ENCODE data around the gene RAPGEF6. TPM values are rescaled to one million over a fixed set of nuclear protein-coding genes. Genes with fewer than 3 reads are reported as not detected.

RAPGEF6 gene
- total and polyA plus RNA-seq, 12 donors, result 1.5 to 16.3 (median 10.9) TPM

DNA sequence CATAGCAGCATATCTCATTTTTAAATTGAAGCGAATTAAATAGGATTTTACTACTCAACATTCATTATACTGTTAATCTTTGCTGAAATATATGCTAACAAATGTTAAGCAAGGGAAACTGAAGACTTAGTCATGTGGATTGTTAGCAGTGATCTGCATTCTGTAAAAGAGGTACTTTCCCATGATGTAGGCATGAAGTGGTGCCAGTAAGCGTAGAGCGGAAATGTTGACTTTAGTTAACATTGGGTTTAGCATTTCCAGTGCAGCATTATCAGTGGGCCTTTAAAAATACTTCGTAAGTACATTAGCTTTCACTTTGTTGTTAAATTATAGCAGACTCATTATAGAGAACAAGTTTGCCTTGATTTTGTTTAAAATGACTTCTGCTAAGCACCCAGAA is 240.9 kb downstream of the RAPGEF6 start:
- 86 to 87% methylated on average over 4 of the region's 4 CpGs for WGBS, 2 donors
- intact Hi-C loops (cut with DNase I), result loop anchor here in 1 of 10 donors (10.0 kb wide), 1 partner anchor 129 kb away; the partner anchor contains the start of gene CDC42SE2
- no peaks in the 10 kb centered on the region for H3K9me3 ChIP-seq
- peaks cover 0 to 98% (median 0%) of the 10 kb centered on the region in 9 donors for H3K36me3 ChIP-seq
- TF ChIP-seq, protein P1, sequence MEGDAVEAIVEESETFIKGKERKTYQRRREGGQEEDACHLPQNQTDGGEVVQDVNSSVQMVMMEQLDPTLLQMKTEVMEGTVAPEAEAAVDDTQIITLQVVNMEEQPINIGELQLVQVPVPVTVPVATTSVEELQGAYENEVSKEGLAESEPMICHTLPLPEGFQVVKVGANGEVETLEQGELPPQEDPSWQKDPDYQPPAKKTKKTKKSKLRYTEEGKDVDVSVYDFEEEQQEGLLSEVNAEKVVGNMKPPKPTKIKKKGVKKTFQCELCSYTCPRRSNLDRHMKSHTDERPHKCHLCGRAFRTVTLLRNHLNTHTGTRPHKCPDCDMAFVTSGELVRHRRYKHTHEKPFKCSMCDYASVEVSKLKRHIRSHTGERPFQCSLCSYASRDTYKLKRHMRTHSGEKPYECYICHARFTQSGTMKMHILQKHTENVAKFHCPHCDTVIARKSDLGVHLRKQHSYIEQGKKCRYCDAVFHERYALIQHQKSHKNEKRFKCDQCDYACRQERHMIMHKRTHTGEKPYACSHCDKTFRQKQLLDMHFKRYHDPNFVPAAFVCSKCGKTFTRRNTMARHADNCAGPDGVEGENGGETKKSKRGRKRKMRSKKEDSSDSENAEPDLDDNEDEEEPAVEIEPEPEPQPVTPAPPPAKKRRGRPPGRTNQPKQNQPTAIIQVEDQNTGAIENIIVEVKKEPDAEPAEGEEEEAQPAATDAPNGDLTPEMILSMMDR (IDR thresholded peaks at IDR 0.05), result no peak
- H3K4me3 ChIP-seq, result no peak overlapping the region
- DNase-seq (no peak), ATAC-seq (peak in 4 of 8 donors; percentile 38 to 63 (median 47))
- H3K27ac ChIP-seq, result peak overlapping the region in 1 of 10 donors; percentile 52
- H3K4me1 ChIP-seq, result peaks cover 0 to 15% (median 3%) of the 10 kb centered on the region in 9 donors
- no peaks in the 10 kb centered on the region for H3K27me3 ChIP-seq

DNA sequence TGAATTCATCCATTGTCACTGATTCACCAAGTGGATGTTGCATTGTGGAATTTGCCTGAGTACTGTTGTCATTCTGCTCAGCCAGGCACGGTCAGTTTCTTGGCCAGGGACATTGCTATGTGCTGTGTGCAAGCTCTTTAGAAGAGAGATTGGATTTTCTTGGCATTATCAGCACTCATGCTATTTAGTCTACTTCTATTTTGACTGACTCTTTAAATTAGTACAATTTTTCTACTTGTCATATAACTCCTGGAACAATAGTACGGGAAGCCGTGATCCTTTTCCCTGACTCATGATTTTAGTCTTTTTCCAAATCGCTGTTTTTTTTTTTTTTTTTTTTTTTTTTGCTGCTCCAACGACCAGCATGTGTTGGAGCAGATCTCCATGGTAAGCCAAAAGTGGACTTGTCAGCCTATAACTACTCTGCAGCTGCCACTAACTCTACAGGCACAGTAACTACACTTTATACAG is 241.5 kb downstream of the RAPGEF6 start:
- TF ChIP-seq, protein P1 (IDR thresholded peaks at IDR 0.05), result no peak
- peak in 7 of 8 donors; percentile 33 to 84 (median 64) for ATAC-seq
- no peak for DNase-seq
- no peaks in the 10 kb centered on the region for H3K9me3 ChIP-seq
- H3K36me3 ChIP-seq, result peaks cover 0 to 98% (median 0%) of the 10 kb centered on the region in 9 donors
- WGBS, 2 donors, result 54 to 60% methylated on average over 5 of the region's 5 CpGs
- H3K4me1 ChIP-seq, result peaks cover 0 to 15% (median 3%) of the 10 kb centered on the region in 9 donors
- peak overlapping the region in 3 of 10 donors; percentile 5 to 52 (median 27) for H3K27ac ChIP-seq
- no peak overlapping the region for H3K4me3 ChIP-seq
- intact Hi-C loops (cut with DNase I), result loop anchor here in 1 of 10 donors (10.0 kb wide), 1 partner anchor 129 kb away; the partner anchor contains the start of gene CDC42SE2
- no peaks in the 10 kb centered on the region for H3K27me3 ChIP-seq

DNA sequence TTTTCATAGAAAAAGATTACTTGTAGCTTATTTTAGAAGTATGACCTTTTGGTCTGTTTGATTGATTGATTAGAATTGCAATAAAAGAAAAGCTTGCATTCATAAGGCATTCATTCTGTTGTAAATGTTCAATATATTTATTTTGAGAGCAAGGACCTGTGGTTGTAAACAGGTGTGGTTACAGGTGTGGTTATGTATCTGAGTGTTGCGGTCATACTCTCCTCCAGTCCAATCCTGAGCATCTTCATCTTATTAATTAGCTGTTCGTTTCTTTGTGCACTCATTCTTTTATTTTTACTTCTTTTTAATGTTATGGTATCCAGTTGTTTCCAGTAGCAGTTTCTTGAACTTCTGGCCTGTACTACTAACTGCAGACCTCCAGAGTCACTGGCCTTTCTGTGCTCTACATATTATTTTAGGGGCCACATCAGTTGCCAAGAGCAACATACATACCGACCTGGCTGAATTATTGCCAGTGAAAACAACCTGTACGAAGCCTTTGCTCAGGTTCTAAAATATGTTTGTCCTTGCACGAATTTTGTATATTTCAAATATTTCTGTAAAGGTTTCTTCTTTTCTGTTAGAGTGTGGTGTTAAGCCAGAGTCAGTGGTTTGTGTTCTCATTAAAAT is 242.4 kb downstream of the RAPGEF6 start:
- WGBS, 2 donors, result 85 to 87% methylated on average over 5 of the region's 5 CpGs
- peaks cover 0 to 15% (median 3%) of the 10 kb centered on the region in 9 donors for H3K4me1 ChIP-seq
- no peak for DNase-seq
- H3K9me3 ChIP-seq, result no peaks in the 10 kb centered on the region
- no peak for ATAC-seq
- H3K36me3 ChIP-seq, result peaks cover 0 to 98% (median 0%) of the 10 kb centered on the region in 9 donors
- TF ChIP-seq, protein P1 (IDR thresholded peaks at IDR 0.05), result no peak
- H3K27me3 ChIP-seq, result no peaks in the 10 kb centered on the region
- peak overlapping the region in 1 of 10 donors; percentile 19 for H3K27ac ChIP-seq
- H3K4me3 ChIP-seq, result no peak overlapping the region
- intact Hi-C loops (cut with DNase I), result loop anchor here in 1 of 10 donors (10.0 kb wide), 1 partner anchor 128 kb away; the partner anchor contains the start of gene CDC42SE2

DNA sequence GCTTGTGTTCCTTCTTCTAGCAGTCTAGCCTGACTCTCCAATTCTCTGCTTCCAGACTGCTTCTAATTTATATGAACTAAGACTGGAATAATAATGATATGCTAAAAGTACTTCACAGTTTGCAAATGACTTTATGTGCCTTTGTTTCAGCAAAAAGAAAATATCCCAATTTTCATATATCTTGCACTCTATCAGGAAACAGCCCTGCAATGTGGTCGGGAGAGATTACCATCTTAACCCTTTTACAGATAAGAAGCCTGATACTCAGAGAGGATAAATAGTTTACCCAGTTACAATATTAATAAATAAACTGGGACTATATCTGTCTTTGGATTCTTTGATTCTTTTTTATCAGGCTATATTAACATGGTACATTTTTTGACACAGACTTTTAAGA is 245.2 kb downstream of the RAPGEF6 start:
- intact Hi-C loops (cut with DNase I), result loop anchor here in 4 of 10 donors (10.0 kb wide), 2 partner anchors 125 to 225 kb away; partner anchors contain the start of genes CDC42SE2 (in 3 of the 4) and HINT1 (in 1 of the 4)
- Histone ChIP-seq H3K36me3 (peaks cover 0 to 96% (median 0%) of the 10 kb centered on the region in 9 donors), H3K27ac (no peak overlapping the region), H3K27me3 (no peaks in the 10 kb centered on the region), H3K9me3 (no peaks in the 10 kb centered on the region), H3K4me3 (no peak overlapping the region), H3K4me1 (peaks cover 0 to 30% (median 3%) of the 10 kb centered on the region in 9 donors)
- WGBS, 2 donors, result 59 to 70% methylated on average over 1 of the region's 1 CpG
- DNase-seq (no peak), ATAC-seq (no peak)
- TF ChIP-seq, protein P1 (IDR thresholded peaks at IDR 0.05), result no peak

All from heart right ventricle (tissue), 16 donors.